SK-N-SH treated with all-trans-retinoic acid at 6 μM for 48 hours (cell line): ENCODE data around the gene BAG1.
A peak's percentile ranks its signal among the peaks of the same experiment; 100 is the strongest.

ENCODE experiments used
- ATAC-seq: fragments of 200-7000 bp; cut with Tn5 transposase; 3 replicates; pipeline ENCODE4 v1.9.1; 2020; ENCODE audit warnings: mild to moderate bottlenecking, moderate library complexity
- ARNTL ChIP-seq: fragments of 450-650 bp; formaldehyde crosslinking; IDR thresholded peaks from 2 replicates; pipeline ENCODE4 v1.5.0; 2020; ENCODE audit warnings: low read depth, mild to moderate bottlenecking, moderate library complexity, borderline replicate concordance
- CREB5 ChIP-seq: fragments of 250-450 bp; sonication (Bioruptor Pico); IDR thresholded peaks from 2 replicates; pipeline ENCODE4 v1.5.1; 2020; ENCODE audit warnings: low read depth, mild to moderate bottlenecking, moderate library complexity
- CSRNP3 ChIP-seq: fragments of 250-450 bp; sonication (Bioruptor Pico); IDR thresholded peaks from 2 replicates; pipeline ENCODE4 v1.5.1; 2021; ENCODE audit warnings: mild to moderate bottlenecking, moderate library complexity
- ESRRG ChIP-seq: fragments of 250-450 bp; sonication (Bioruptor Pico); IDR thresholded peaks from 2 replicates; pipeline ENCODE4 v1.6.1; 2021; ENCODE audit warnings: mild to moderate bottlenecking
- GLIS3 ChIP-seq: fragments of 250-450 bp; sonication (Bioruptor Pico); IDR thresholded peaks from 2 replicates; pipeline ENCODE4 v1.5.0; 2020; ENCODE audit warnings: mild to moderate bottlenecking, moderate library complexity
- ISL1 ChIP-seq: fragments of 250-450 bp; sonication (Bioruptor Pico); IDR thresholded peaks from 2 replicates; pipeline ENCODE4 v2.1.2; 2022; ENCODE audit warnings: mild to moderate bottlenecking, moderate library complexity
- OSR1 ChIP-seq: fragments of 250-450 bp; sonication (Bioruptor Pico); IDR thresholded peaks from 2 replicates; pipeline ENCODE4 v1.8.0; 2022; ENCODE audit warnings: moderate library complexity, mild to moderate bottlenecking, inconsistent platforms
- PATZ1 ChIP-seq: fragments of 250-450 bp; sonication (Bioruptor Pico); IDR thresholded peaks from 2 replicates; pipeline ENCODE4 v1.8.0; 2020; ENCODE audit warnings: mild to moderate bottlenecking, moderate library complexity, borderline replicate concordance
- POU6F1 ChIP-seq: fragments of 250-450 bp; sonication (Bioruptor Pico); IDR thresholded peaks from 2 replicates; pipeline ENCODE4 v1.8.0; 2021; ENCODE audit warnings: low read depth, mild to moderate bottlenecking, moderate library complexity, borderline replicate concordance
- RARB ChIP-seq: fragments of 250-450 bp; sonication (Bioruptor Pico); IDR thresholded peaks from 2 replicates; pipeline ENCODE4 v1.8.0; 2021; ENCODE audit warnings: mild to moderate bottlenecking, moderate library complexity
- SNAI2 ChIP-seq: fragments of 250-450 bp; sonication (Bioruptor Pico); IDR thresholded peaks from 2 replicates; pipeline ENCODE4 v1.5.0; 2020; ENCODE audit warnings: mild to moderate bottlenecking, moderate library complexity
- TCF4 ChIP-seq: fragments of 250-450 bp; sonication (Bioruptor Pico); IDR thresholded peaks from 2 replicates; pipeline ENCODE4 v1.8.0; 2021; ENCODE audit warnings: mild to moderate bottlenecking, moderate library complexity, borderline replicate concordance
- TOX ChIP-seq: fragments of 250-450 bp; sonication (Bioruptor Pico); IDR thresholded peaks from 2 replicates; pipeline ENCODE4 v1.8.0; 2021; ENCODE audit warnings: mild to moderate bottlenecking, moderate library complexity, borderline replicate concordance
- TSHZ2 ChIP-seq: fragments of 250-450 bp; sonication (Bioruptor Pico); IDR thresholded peaks from 2 replicates; pipeline ENCODE4 v1.5.0; 2020; ENCODE audit warnings: mild to moderate bottlenecking, moderate library complexity
- ZC3H10 ChIP-seq: fragments of 250-450 bp; sonication (Bioruptor Pico); IDR thresholded peaks from 2 replicates; pipeline ENCODE4 v1.5.1; 2021; ENCODE audit warnings: mild to moderate bottlenecking, moderate library complexity
- ZFP3 ChIP-seq: fragments of 250-450 bp; sonication (Bioruptor Pico); IDR thresholded peaks from 2 replicates; pipeline ENCODE4 v1.5.0; 2020; ENCODE audit warnings: mild to moderate bottlenecking, moderate library complexity
- ZFP30 ChIP-seq: fragments of 450-650 bp; formaldehyde crosslinking; IDR thresholded peaks from 2 replicates; pipeline ENCODE4 v1.5.0; 2022; ENCODE audit warnings: mild to moderate bottlenecking, moderate library complexity
- ZNF565 ChIP-seq: fragments of 450-650 bp; formaldehyde crosslinking; conservative IDR thresholded peaks from 2 replicates; pipeline ENCODE4 v1.5.0; 2020; ENCODE audit warnings: low read depth, mild to moderate bottlenecking, moderate library complexity
- ZNF70 ChIP-seq: fragments of 450-650 bp; formaldehyde crosslinking; IDR thresholded peaks from 2 replicates; pipeline ENCODE4 v1.5.0; 2020; ENCODE audit warnings: mild to moderate bottlenecking, moderate library complexity
- ZNF8 ChIP-seq: fragments of 450-650 bp; formaldehyde crosslinking; IDR thresholded peaks from 2 replicates; pipeline ENCODE4 v1.5.0; 2020; ENCODE audit warnings: mild to moderate bottlenecking, moderate library complexity

BAG1 gene

GRCh38 chr9:33249983-33250382 lies 14.5 kb downstream of the BAG1 start:
- no peak for TF ChIP-seq ZNF70 (CRISPR knock-in tag)
- TF ChIP-seq POU6F1, result no peak
- TF ChIP-seq TSHZ2, result no peak
- TF ChIP-seq, all 23 proteins: peak for 0
- ATAC-seq, result no peak

DNA sequence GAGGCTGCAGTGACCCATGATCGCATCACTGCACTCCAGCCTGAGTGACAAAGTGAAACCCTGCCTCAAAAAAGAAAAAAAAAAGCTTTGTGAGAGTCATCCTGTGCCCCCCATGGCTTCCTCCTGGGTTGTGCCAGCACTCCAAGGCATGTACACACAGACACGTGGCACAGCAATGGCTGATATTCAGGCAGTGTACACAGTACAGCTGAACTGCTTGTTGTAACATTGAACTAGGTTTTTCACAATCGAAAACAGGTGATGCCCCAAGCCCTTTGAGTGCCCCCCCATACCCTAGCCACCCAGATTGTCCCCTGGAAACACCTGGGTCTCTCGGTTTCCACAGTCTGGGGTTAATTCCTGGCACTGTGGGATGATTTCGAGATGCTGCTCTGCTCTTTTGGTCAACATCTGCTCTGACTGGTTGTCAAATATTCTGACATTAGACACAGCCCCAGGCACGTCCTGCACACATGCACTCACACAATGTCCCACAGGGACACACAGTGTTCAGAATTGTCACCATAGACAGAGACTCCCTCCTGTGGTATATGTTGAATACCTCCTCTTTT lies 15.3 kb downstream of the BAG1 start:
- peak; percentile 25; the same call in 1 of the 3 replicates for ATAC-seq
- TF ChIP-seq OSR1 (CRISPR knock-in tag), result no peak
- TF ChIP-seq SNAI2, result no peak
- no peak for TF ChIP-seq ZC3H10
- TF ChIP-seq ZFP30 (CRISPR knock-in tag), result no peak
- TF ChIP-seq ZNF565, result no peak
- no peak for TF ChIP-seq PATZ1 (CRISPR knock-in tag)
- TF ChIP-seq ZFP3 (CRISPR knock-in tag), result no peak
- no peak for TF ChIP-seq CREB5 (CRISPR knock-in tag)
- no peak for TF ChIP-seq ESRRG
- no peak for TF ChIP-seq GLIS3 (CRISPR knock-in tag)

GRCh38 chr9:33248606-33249005 lies 15.9 kb downstream of the BAG1 start:
- TF ChIP-seq POU6F1 (no peak), ZNF8 (CRISPR knock-in tag) (no peak), ARNTL (CRISPR knock-in tag) (no peak), PATZ1 (CRISPR knock-in tag) (no peak), SNAI2 (no peak), ZFP3 (CRISPR knock-in tag) (no peak), GLIS3 (CRISPR knock-in tag) (no peak), ISL1 (CRISPR knock-in tag) (no peak), TCF4 (CRISPR knock-in tag) (no peak), ZFP30 (CRISPR knock-in tag) (no peak), ZC3H10 (no peak), CSRNP3 (CRISPR knock-in tag) (no peak), RARB (no peak), ZNF70 (CRISPR knock-in tag) (no peak), TOX (CRISPR knock-in tag) (no peak)
- no peak for ATAC-seq
